ENCODE measurements around the gene SMYD2.
"Not testable (repeated sequence)": the region's sequence is repeated elsewhere in the genome, so short reads cannot be mapped to it uniquely, and the experiment has no call there.

Gene SMYD2

GRCh38 chr1:214271995-214272731, 8.8 kb upstream of the SMYD2 start:
- DNase-seq (ENCODE audit: low read depth, low spot score) = no peak

GRCh38 chr1:214272964-214273533, 7.9 kb upstream of the SMYD2 start:
- no peak for DNase-seq (ENCODE audit: low read depth, low spot score)

- DNase-seq (ENCODE audit: low read depth, low spot score) = not testable (repeated sequence)
Observed at GRCh38 chr1:214275700-214276099, 5.3 kb upstream of the SMYD2 start.

- no peak for DNase-seq (ENCODE audit: low read depth, low spot score)
Observed at GRCh38 chr1:214276786-214277185, 4.2 kb upstream of the SMYD2 start.

- no peak for DNase-seq (ENCODE audit: low read depth, low spot score)
Observed at GRCh38 chr1:214277704-214278635, 3.0 kb upstream of the SMYD2 start.

- DNase-seq (ENCODE audit: low read depth, low spot score) = no peak
Observed at GRCh38 chr1:214280386-214281020, 456 bp upstream of the SMYD2 start.

- DNase-seq (ENCODE audit: low read depth, low spot score) = no peak
Observed at GRCh38 chr1:214281720-214282629, 1.0 kb downstream of the SMYD2 start.

- DNase-seq (ENCODE audit: low read depth, low spot score) = no peak
Observed at GRCh38 chr1:214282630-214283242, 1.8 kb downstream of the SMYD2 start.

- no peak for DNase-seq (ENCODE audit: low read depth, low spot score)
Observed at GRCh38 chr1:214285610-214286440, 4.9 kb downstream of the SMYD2 start.

GRCh38 chr1:214287884-214288283, 6.9 kb downstream of the SMYD2 start:
- no peak for DNase-seq (ENCODE audit: low read depth, low spot score)

- peak; percentile 80 for DNase-seq (ENCODE audit: low read depth, low spot score)
Observed at GRCh38 chr1:214289574-214290272, 8.8 kb downstream of the SMYD2 start.

GRCh38 chr1:214290424-214291037, 9.6 kb downstream of the SMYD2 start:
- no peak for DNase-seq (ENCODE audit: low read depth, low spot score)

- no peak for DNase-seq (ENCODE audit: low read depth, low spot score)
Observed at GRCh38 chr1:214292322-214292721, 11.4 kb downstream of the SMYD2 start.

GRCh38 chr1:214295934-214296333, 15.0 kb downstream of the SMYD2 start:
- DNase-seq (ENCODE audit: low read depth, low spot score) = no peak

- DNase-seq (ENCODE audit: low read depth, low spot score) = no peak
Observed at GRCh38 chr1:214296860-214297745, 16.1 kb downstream of the SMYD2 start.

GRCh38 chr1:214300149-214300780, 19.3 kb downstream of the SMYD2 start:
- DNase-seq (ENCODE audit: low read depth, low spot score) = no peak

GRCh38 chr1:214301526-214301925, 20.6 kb downstream of the SMYD2 start:
- no peak for DNase-seq (ENCODE audit: low read depth, low spot score)
